Stimulated activated CD8-positive, alpha-beta memory T cell treated with anti-CD3 and anti-CD28 coated beads, Interleukin-7, amount 100 ng/mL, for 48 hours (primary cell): ENCODE results near the gene HMG20A.

ENCODE experiments used
- DNase-seq, 2 donors: peaks; one replicate each; pipeline ENCODE4 v3.0.0-alpha.2; 2020; ENCODE audit warnings: low read depth in 1 of 2; ENCODE audit errors: extremely low read depth in 1 of 2

HMG20A gene

DNA sequence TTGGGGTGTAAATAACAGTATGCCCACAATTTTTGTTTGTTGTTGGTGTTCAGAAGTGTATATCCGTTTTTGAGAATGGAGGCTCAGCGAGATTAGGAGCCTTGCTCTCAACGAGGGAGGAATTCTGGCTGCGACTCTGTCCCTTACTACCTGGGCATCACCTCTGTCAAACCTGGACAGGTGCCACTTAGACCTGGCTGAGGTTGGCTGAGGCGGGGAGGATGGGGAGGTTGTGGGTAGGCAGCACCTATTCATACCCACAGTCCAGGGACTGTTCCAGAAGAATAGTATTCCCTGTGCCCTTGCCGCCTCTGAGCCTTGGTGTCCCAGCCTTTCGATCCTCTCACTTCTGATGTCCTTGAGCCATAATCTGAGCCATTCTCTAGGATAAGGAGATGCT, 112.2 kb downstream of the HMG20A start:
- no peak for DNase-seq

DNA sequence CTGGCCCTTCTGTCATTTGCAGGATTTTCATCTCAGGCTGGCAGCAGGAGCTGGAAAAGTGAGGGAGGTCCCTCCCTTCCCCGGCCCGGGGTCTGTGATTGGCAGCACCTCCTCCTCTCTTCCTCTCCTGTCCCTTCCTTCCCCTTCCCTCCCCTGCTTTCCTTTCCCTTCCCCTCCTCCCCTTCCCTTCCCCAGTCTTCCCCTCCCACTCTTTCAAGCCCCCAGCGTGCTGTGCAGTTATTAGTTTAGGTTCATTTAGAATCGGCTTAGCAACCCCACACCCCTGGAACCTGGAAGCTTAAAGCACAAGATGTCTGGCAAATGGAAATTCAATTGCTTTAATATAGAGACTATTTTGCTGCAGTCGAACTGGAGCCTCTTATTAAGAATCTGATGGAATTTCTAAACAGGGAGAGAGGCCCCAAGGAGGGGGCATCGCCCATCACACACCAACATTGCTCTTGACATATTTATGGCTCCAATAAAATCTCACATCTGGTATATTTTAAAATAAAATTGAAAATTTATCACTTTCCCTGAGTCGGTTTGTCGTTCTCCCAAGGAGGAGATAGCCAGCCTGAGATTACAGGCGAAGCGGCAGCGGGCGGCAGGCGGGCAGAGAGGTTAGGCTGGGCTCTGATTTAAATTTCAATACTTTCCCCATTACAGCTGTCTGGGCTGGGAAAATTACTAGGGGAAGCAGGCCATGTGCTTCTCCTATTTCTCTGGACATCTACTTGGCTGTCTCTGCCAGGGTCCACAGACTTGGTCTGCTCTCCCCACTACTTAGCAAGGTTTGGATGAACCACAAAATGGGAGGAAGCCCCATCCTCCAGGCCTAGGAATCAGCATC, 113.1 kb downstream of the HMG20A start:
- no peak for DNase-seq
